ENCODE data around the gene PLEKHJ1. TPM values are rescaled to one million over a fixed set of nuclear protein-coding genes. Genes with fewer than 3 reads are reported as not detected.

Gene PLEKHJ1
- total RNA-seq, 1 experiment from 2014 or later = 78.6 TPM

- Histone ChIP-seq H3K27me3 (ENCODE audit: control insufficient read depth, insufficient read depth, low read length) (no peaks in the 10 kb centered on the region), H3K27ac (ENCODE audit: low read length) (no peak overlapping the region), H3K36me3 (ENCODE audit: control insufficient read depth, insufficient read depth, low read length) (no peaks in the 10 kb centered on the region), H3K4me1 (ENCODE audit: control insufficient read depth, insufficient read depth, low read length) (peaks cover 7% of the 10 kb centered on the region), H3K4me3 (ENCODE audit: low read depth in 2 of 2, low read length in 2 of 2) (no peak overlapping the region), H3K9me3 (ENCODE audit: control insufficient read depth, insufficient read depth, low read depth, low read length) (no peaks in the 10 kb centered on the region)
- BruUV-seq (replicated peaks) = no TSS peak
- ChIA-PET POLR2A (interaction anchor here (0.5 kb wide), 1 partner anchor 8 kb away, joined by 3 read pairs; no protein-coding TSS in a partner anchor), CTCF (no interaction called here)
- ATAC-seq (peak; percentile 27; the same call in 1 of the 2 replicates), DNase-seq (ENCODE audit: low read depth, low spot score) (no peak)
- no peak for TF ChIP-seq CTCF (IDR thresholded peaks at IDR 0.05)
- peak; percentile 82; the same call in 1 of the 2 replicates for TF ChIP-seq POLR2AphosphoS5 (IDR thresholded peaks at IDR 0.05; ENCODE audit: low read depth, low read length)
- intact Hi-C loops (cut with micrococcal nuclease; ENCODE audit: unreplicated experiment) = no loop called here
- in situ Hi-C loops (cut with HindIII; ENCODE audit: low pct_unique_long_range_greater_than_20kb, low sequenced_read_pairs) = no loop called here
Observed at GRCh38 chr19:2249880-2250765, 14.0 kb upstream of the PLEKHJ1 start.

- no peak within 1 kb of the TSS for H3K27ac ChIP-seq (ENCODE audit: low read length)
- 0 out of 2 replicates have a peak, but pooled peaks have one; percentile 22 for TF ChIP-seq SIN3A (IDR thresholded peaks at IDR 0.05; ENCODE audit: borderline replicate concordance, insufficient read depth, low read depth, low read length)
- TF ChIP-seq CTCF (IDR thresholded peaks at IDR 0.05) = no peak
- TF ChIP-seq POLR2AphosphoS5 (IDR thresholded peaks at IDR 0.05; ENCODE audit: low read depth, low read length) = peak; percentile 54; the same call in 1 of the 2 replicates
- intact Hi-C loops (cut with micrococcal nuclease; ENCODE audit: unreplicated experiment) (no loop called here), in situ Hi-C loops (cut with HindIII; ENCODE audit: low pct_unique_long_range_greater_than_20kb, low sequenced_read_pairs) (no loop called here)
- no peaks in the 10 kb centered on the region for H3K27me3 ChIP-seq (ENCODE audit: control insufficient read depth, insufficient read depth, low read length)
- H3K4me1 ChIP-seq (ENCODE audit: control insufficient read depth, insufficient read depth, low read length) = peaks cover 7% of the 10 kb centered on the region
- no peak within 1 kb of the TSS for H3K4me3 ChIP-seq (ENCODE audit: low read depth in 2 of 2, low read length in 2 of 2)
- CTCF ChIA-PET = no interaction called here
- ATAC-seq (peak; percentile 36), DNase-seq (ENCODE audit: low read depth, low spot score) (no peak)
- H3K36me3 ChIP-seq (ENCODE audit: control insufficient read depth, insufficient read depth, low read length) = no peaks in the 10 kb centered on the region
- no TSS peak for BruUV-seq (replicated peaks)
- H3K9me3 ChIP-seq (ENCODE audit: control insufficient read depth, insufficient read depth, low read depth, low read length) = no peaks in the 10 kb centered on the region
- POLR2A ChIA-PET = interaction anchor here (0.5 kb wide), 1 partner anchor 9 kb away, joined by 3 read pairs; no protein-coding TSS in a partner anchor
Observed at GRCh38 chr19:2249010-2249866, 13.1 kb upstream of the PLEKHJ1 start, which contains the start of gene AMH. AMH (plus strand) TSS chr19:2249323; CDS start chr19:2249333, 10 bp downstream.
